Stimulated activated CD4-positive, alpha-beta T cell treated with anti-CD3 and anti-CD28 coated beads, Interleukin-15, amount 100 ng/mL, for 24 hours (primary cell): ENCODE measurements around the gene GLCCI1.
"Not testable (repeated sequence)": the region's sequence is repeated elsewhere in the genome, so short reads cannot be mapped to it uniquely, and the experiment has no call there.

Experiments used
- DNase-seq: peaks from one replicate; pipeline ENCODE4 v3.0.0-alpha.2; 2020

GLCCI1 gene

GRCh38 chr7:8057566-8057965 lies 89.0 kb downstream of the GLCCI1 start:
- DNase-seq, result no peak

- no peak for DNase-seq
Measured at GRCh38 chr7:8058322-8058721, 89.7 kb downstream of the GLCCI1 start.

GRCh38 chr7:8058852-8059251 lies 90.3 kb downstream of the GLCCI1 start:
- DNase-seq, result no peak

- DNase-seq, result no peak
Measured at GRCh38 chr7:8060241-8060640, 91.6 kb downstream of the GLCCI1 start.

- DNase-seq, result not testable (repeated sequence)
Measured at GRCh38 chr7:8063300-8063699, 94.7 kb downstream of the GLCCI1 start.

- DNase-seq, result no peak
Measured at GRCh38 chr7:8063706-8064297, 95.2 kb downstream of the GLCCI1 start.

GRCh38 chr7:8064828-8065227 lies 96.2 kb downstream of the GLCCI1 start:
- no peak for DNase-seq

- no peak for DNase-seq
Measured at GRCh38 chr7:8065356-8065813, 96.8 kb downstream of the GLCCI1 start.

GRCh38 chr7:8068892-8069686 lies 100.5 kb downstream of the GLCCI1 start:
- DNase-seq, result no peak

- no peak for DNase-seq
Measured at GRCh38 chr7:8070451-8071180, 102.0 kb downstream of the GLCCI1 start.

GRCh38 chr7:8078418-8078817 lies 109.8 kb downstream of the GLCCI1 start:
- no peak for DNase-seq

GRCh38 chr7:8082762-8083161 lies 114.2 kb downstream of the GLCCI1 start:
- DNase-seq, result no peak

GRCh38 chr7:8084836-8085235 lies 116.2 kb downstream of the GLCCI1 start:
- no peak for DNase-seq

- no peak for DNase-seq
Measured at GRCh38 chr7:8085420-8085819, 116.8 kb downstream of the GLCCI1 start.

- no peak for DNase-seq
Measured at GRCh38 chr7:8086239-8086638, 117.6 kb downstream of the GLCCI1 start.

GRCh38 chr7:8089036-8089780 lies 120.6 kb downstream of the GLCCI1 start:
- no peak for DNase-seq

GRCh38 chr7:8092140-8092539 lies 123.5 kb downstream of the GLCCI1 start:
- DNase-seq, result no peak

GRCh38 chr7:8094164-8095140 lies 125.9 kb downstream of the GLCCI1 start:
- DNase-seq, result no peak

GRCh38 chr7:8101292-8101691 lies 132.7 kb downstream of the GLCCI1 start:
- not testable (repeated sequence) for DNase-seq

- no peak for DNase-seq
Measured at GRCh38 chr7:8103282-8103681, 134.7 kb downstream of the GLCCI1 start.

- no peak for DNase-seq
Measured at GRCh38 chr7:8105449-8106095, 137.0 kb downstream of the GLCCI1 start.
